PC-9 (cell line): ENCODE results near the gene KLK3.

Experiments
- EZH2 ChIP-seq: fragments of 200-600 bp; sonication (generic); IDR thresholded peaks from 2 replicates; pipeline ENCODE4 v1.8.0; 2017; ENCODE audit warnings: antibody characterized with exemption, low read depth
- TF ChIP-seq, protein P1 (sequence below): fragments of 200-600 bp; sonication (generic); conservative IDR thresholded peaks from 2 replicates; pipeline ENCODE4 v1.6.1; 2017; ENCODE audit warnings: mixed run types, antibody characterized with exemption, mild to moderate bottlenecking, moderate library complexity

DNA sequence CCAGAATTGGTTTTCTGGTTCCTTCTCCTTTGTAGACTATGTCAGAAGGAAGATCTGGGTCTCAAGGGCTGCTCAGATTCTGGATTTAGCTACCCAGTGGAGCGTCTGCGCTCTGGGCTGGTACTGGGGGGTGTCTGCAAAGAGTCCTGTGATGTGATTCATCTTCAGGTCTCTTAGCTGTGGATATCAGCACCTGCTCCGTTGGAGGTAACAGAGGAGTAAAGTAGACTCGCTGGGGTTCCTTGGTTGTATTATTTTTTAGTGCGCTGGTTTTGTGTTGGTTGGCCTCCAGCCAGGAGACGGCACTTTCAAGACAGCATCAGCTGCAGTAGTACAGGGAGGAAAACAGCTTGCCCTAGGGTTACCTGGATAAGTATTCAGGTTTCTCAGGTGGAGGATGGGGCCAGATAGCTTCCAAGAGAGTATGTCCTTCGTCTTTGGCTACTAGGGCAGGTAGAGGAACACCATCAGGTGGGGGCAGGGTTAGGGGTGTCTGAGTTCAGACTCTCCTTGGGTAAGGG is 11.0 kb upstream of the KLK3 start:
- TF ChIP-seq, protein P1, sequence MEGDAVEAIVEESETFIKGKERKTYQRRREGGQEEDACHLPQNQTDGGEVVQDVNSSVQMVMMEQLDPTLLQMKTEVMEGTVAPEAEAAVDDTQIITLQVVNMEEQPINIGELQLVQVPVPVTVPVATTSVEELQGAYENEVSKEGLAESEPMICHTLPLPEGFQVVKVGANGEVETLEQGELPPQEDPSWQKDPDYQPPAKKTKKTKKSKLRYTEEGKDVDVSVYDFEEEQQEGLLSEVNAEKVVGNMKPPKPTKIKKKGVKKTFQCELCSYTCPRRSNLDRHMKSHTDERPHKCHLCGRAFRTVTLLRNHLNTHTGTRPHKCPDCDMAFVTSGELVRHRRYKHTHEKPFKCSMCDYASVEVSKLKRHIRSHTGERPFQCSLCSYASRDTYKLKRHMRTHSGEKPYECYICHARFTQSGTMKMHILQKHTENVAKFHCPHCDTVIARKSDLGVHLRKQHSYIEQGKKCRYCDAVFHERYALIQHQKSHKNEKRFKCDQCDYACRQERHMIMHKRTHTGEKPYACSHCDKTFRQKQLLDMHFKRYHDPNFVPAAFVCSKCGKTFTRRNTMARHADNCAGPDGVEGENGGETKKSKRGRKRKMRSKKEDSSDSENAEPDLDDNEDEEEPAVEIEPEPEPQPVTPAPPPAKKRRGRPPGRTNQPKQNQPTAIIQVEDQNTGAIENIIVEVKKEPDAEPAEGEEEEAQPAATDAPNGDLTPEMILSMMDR: no peak
- no peak for TF ChIP-seq EZH2
